Endothelial cell of umbilical vein (primary cell): ENCODE results near the gene FBXL13. TPM values are rescaled to one million over a fixed set of nuclear protein-coding genes. Genes with fewer than 3 reads are reported as not detected.

ENCODE experiments used
- BruUV-seq: library from RNA; stranded (reverse); fragments of 400-500 nt; replicated peaks from 2 replicates; lab custom pipeline; 2021; lab: Mats Ljungman, UMichigan
- CTCF ChIA-PET: fragments of 300-600, 350-600 bp; sonication (Branson Sonifier 250); formaldehyde crosslinking; loops from one replicate; lab custom pipeline; 2021; ENCODE audit warnings: antibody characterized with exemption, inconsistent platforms; lab: Charles Lee
- POLR2A ChIA-PET: fragments of 300-600, 350-600 bp; sonication (Branson Sonifier 250); formaldehyde crosslinking; loops from one replicate; lab custom pipeline; 2021; ENCODE audit warnings: antibody characterized with exemption, inconsistent platforms; lab: Charles Lee
- DNase-seq: peaks from one replicate; pipeline ENCODE4 v3.0.0-alpha.2; 2011; ENCODE audit warnings: low read depth, low spot score
- FAIRE-seq: peaks from 2 replicates; lab custom pipeline; 2011; peaks lifted over from hg19 to GRCh38; lab: Jason Lieb, UNC
- H2AFZ ChIP-seq: 2 replicates; pipeline ENCODE4 v1.6.0; 2012; ENCODE audit warnings: low read depth, low read length, control low read depth, inconsistent platforms
- H3K27ac ChIP-seq: 2 replicates; pipeline ENCODE4 v1.5.1; 2011; ENCODE audit warnings: low read depth, mild to moderate bottlenecking, control low read depth, low read length, moderate library complexity; ENCODE audit not compliant: insufficient read depth
- H3K27me3 ChIP-seq, 2 experiments: 2 replicates each; pipeline versions ENCODE4 v1.6.0 to v1.6.1; 2011; ENCODE audit warnings: low read length in 2 of 2, mixed read lengths in 1 of 2; ENCODE audit not compliant: control insufficient read depth in 2 of 2, insufficient read depth in 2 of 2
- H3K36me3 ChIP-seq, 2 experiments: 2 replicates in 1 of 2; 3 replicates in 1 of 2; pipeline ENCODE4 v1.5.1; 2011; ENCODE audit warnings: low read length in 2 of 2, mild to moderate bottlenecking in 1 of 2, moderate library complexity in 1 of 2; ENCODE audit not compliant: control insufficient read depth in 2 of 2, insufficient read depth in 2 of 2; ENCODE audit errors: extremely low read depth in 1 of 2
- H3K4me1 ChIP-seq: 3 replicates; pipeline ENCODE4 v1.5.1; 2011; ENCODE audit warnings: mild to moderate bottlenecking, low read length; ENCODE audit not compliant: control insufficient read depth, insufficient read depth; ENCODE audit errors: extremely low read depth
- H3K4me2 ChIP-seq: 2 replicates; pipeline ENCODE4 v1.6.1; 2011; ENCODE audit warnings: low read length, control low read depth, mixed read lengths; ENCODE audit not compliant: insufficient read depth
- H3K4me3 ChIP-seq, 3 experiments: fragments of 200-600 bp in 1 of 3; sonication (generic), shearing (Covaris generic) in 1 of 3; replicated peaks in 1 of 3; 2 replicates each; pipeline ENCODE4 v1.5.1; 2011 to 2016; ENCODE audit warnings: control low read depth in 3 of 3, low read length in 3 of 3, mild to moderate bottlenecking in 2 of 3, inconsistent platforms in 1 of 3, low read depth in 1 of 3, moderate library complexity in 1 of 3; ENCODE audit not compliant: insufficient read depth in 1 of 3
- H3K79me2 ChIP-seq: 2 replicates; pipeline ENCODE4 v1.6.0; 2012; ENCODE audit warnings: low read length, inconsistent platforms; ENCODE audit not compliant: control insufficient read depth, insufficient read depth
- H3K9ac ChIP-seq: replicated peaks from 2 replicates; pipeline ENCODE3; 2011; ENCODE audit warnings: low read length, control low read depth; ENCODE audit not compliant: insufficient read depth; ENCODE audit errors: extremely low read depth
- H3K9me1 ChIP-seq: replicated peaks from 3 replicates; pipeline ENCODE4 v1.6.0; 2011; ENCODE audit warnings: mild to moderate bottlenecking, low read length; ENCODE audit not compliant: control insufficient read depth, insufficient read depth; ENCODE audit errors: extremely low read depth
- H3K9me3 ChIP-seq: replicated peaks from 2 replicates; pipeline ENCODE4 v1.5.1; 2012; ENCODE audit warnings: low read length, inconsistent platforms; ENCODE audit not compliant: control insufficient read depth, insufficient read depth
- H4K20me1 ChIP-seq: replicated peaks from 2 replicates; pipeline ENCODE3; 2011; ENCODE audit warnings: mild to moderate bottlenecking, low read length; ENCODE audit not compliant: control insufficient read depth, insufficient read depth; ENCODE audit errors: extremely low read depth
- EZH2 ChIP-seq: IDR thresholded peaks from 2 replicates; pipeline ENCODE4 v1.6.1; 2012; ENCODE audit warnings: borderline replicate concordance, low read depth, mild to moderate bottlenecking, moderate library complexity, low read length, inconsistent platforms; ENCODE audit not compliant: severe bottlenecking
- FOS ChIP-seq: IDR thresholded peaks from 2 replicates; pipeline ENCODE4 v1.6.1; 2011; ENCODE audit warnings: mild to moderate bottlenecking, low read length, moderate library complexity, borderline replicate concordance; ENCODE audit not compliant: insufficient read depth
- GATA2 ChIP-seq: IDR thresholded peaks from 2 replicates; pipeline ENCODE4 v1.7.0; 2011; ENCODE audit warnings: low read depth, mild to moderate bottlenecking, moderate library complexity, mixed read lengths, low read length; ENCODE audit not compliant: insufficient read length, insufficient read depth
- JUN ChIP-seq: IDR thresholded peaks from 2 replicates; pipeline ENCODE4 v1.6.1; 2011; ENCODE audit warnings: borderline replicate concordance, low read depth; ENCODE audit not compliant: insufficient read length, insufficient read depth
- MYC ChIP-seq: IDR thresholded peaks from one replicate; pipeline ENCODE4 v1.6.1; 2011; ENCODE audit warnings: mild to moderate bottlenecking, low read depth, low read length
- POLR2A ChIP-seq: IDR thresholded peaks from 2 replicates; pipeline ENCODE4 v1.6.1; 2012; ENCODE audit warnings: low read depth, mild to moderate bottlenecking, control low read depth, low read length
- POLR2AphosphoS5 ChIP-seq: IDR thresholded peaks from 2 replicates; pipeline ENCODE4 v1.6.1; 2012; ENCODE audit warnings: low read depth, mild to moderate bottlenecking, control low read depth, low read length, moderate library complexity; ENCODE audit not compliant: insufficient read depth
- dilution Hi-C: fragments of 300-500 bp; cut with MboI; formaldehyde crosslinking; loops from one replicate; pipeline ENCODE4 v1.15.0; 2019; ENCODE audit warnings: low sequenced_read_pairs; ENCODE audit not compliant: extremely low pct_ligation_motif_present
- intact Hi-C: fragments of 100-400 bp; cut with micrococcal nuclease; formaldehyde crosslinking; loops from one replicate; pipeline ENCODE4 v1.10.0; 2022
- polyA plus RNA-seq, 4 experiments: library from polyadenylated mRNA; depleted of rRNA in 3 of 4; stranded (reverse) in 3 of 4; unstranded in 1 of 4; fragments of >200 nt; gene quantifications; 2 replicates each; pipeline versions ENCODE4 v1.2.1 to v1.2.3, GENCODE V29; 2011 to 2012; ENCODE audit warnings: missing spikeins in 1 of 4
- total RNA-seq: library from RNA; stranded (reverse); gene quantifications from 2 replicates; pipeline ENCODE4 v1.2.3, GENCODE V29; 2021
- TF ChIP-seq, protein P1 (sequence below), 2 donors: IDR thresholded peaks; 1 replicate in 1 of 2; 2 replicates in 1 of 2; pipeline ENCODE4 v1.5.1; 2011; ENCODE audit warnings: low read length in 2 of 2, mild to moderate bottlenecking in 2 of 2, moderate library complexity in 2 of 2, control low read depth in 1 of 2, inconsistent platforms in 1 of 2, low read depth in 1 of 2; ENCODE audit not compliant: insufficient read depth in 1 of 2; ENCODE audit errors: extremely low read depth in 1 of 2
- TF ChIP-seq, protein P2 (sequence below): IDR thresholded peaks from 2 replicates; pipeline ENCODE4 v1.6.1; 2011; ENCODE audit not compliant: insufficient read depth, insufficient read length

The FBXL13 gene
- total and polyA plus RNA-seq, 2 donors (not counting 3 experiments of a cell fraction or from before 2014, with no cell fraction given) = 3.9 to 4.6 TPM

- CTCF ChIA-PET = interaction anchor here (0.9 to 5.1 kb wide), 8 partner anchors 16 to 191 kb away, joined by 3 to 62 read pairs (median 6); no protein-coding TSS in a partner anchor
- no peak overlapping the region for H2AFZ ChIP-seq
- dilution Hi-C loops = no loop called here
- TSS peak; percentile 35 for BruUV-seq
- peak overlapping the region; percentile 98 for H3K27ac ChIP-seq
- H4K20me1 ChIP-seq = no peaks in the 10 kb centered on the region
- TF ChIP-seq, protein P1, sequence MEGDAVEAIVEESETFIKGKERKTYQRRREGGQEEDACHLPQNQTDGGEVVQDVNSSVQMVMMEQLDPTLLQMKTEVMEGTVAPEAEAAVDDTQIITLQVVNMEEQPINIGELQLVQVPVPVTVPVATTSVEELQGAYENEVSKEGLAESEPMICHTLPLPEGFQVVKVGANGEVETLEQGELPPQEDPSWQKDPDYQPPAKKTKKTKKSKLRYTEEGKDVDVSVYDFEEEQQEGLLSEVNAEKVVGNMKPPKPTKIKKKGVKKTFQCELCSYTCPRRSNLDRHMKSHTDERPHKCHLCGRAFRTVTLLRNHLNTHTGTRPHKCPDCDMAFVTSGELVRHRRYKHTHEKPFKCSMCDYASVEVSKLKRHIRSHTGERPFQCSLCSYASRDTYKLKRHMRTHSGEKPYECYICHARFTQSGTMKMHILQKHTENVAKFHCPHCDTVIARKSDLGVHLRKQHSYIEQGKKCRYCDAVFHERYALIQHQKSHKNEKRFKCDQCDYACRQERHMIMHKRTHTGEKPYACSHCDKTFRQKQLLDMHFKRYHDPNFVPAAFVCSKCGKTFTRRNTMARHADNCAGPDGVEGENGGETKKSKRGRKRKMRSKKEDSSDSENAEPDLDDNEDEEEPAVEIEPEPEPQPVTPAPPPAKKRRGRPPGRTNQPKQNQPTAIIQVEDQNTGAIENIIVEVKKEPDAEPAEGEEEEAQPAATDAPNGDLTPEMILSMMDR (IDR thresholded peaks at IDR 0.05; ENCODE audit: extremely low read depth in 1 of 2, insufficient read depth in 1 of 2, low read depth in 1 of 2, low read length in 2 of 2) = no peak
- peak; percentile 94 for TF ChIP-seq JUN
- peak; percentile 87 for TF ChIP-seq POLR2AphosphoS5
- peak; percentile 94 for TF ChIP-seq FOS
- TF ChIP-seq POLR2A = peak; percentile 23
- no peak for TF ChIP-seq EZH2
- TF ChIP-seq MYC = no peak
- TF ChIP-seq GATA2 = peak; percentile 63
- TF ChIP-seq, protein P2, sequence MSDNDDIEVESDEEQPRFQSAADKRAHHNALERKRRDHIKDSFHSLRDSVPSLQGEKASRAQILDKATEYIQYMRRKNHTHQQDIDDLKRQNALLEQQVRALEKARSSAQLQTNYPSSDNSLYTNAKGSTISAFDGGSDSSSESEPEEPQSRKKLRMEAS = no peak
- H3K9me3 ChIP-seq = no peaks in the 10 kb centered on the region
- no peak overlapping the region for H3K4me3 ChIP-seq
- H3K36me3 ChIP-seq = no peaks in the 10 kb centered on the region
- FAIRE-seq = peak; percentile 91
- intact Hi-C loops = loop anchor here (1.0 to 2.0 kb wide), 2 partner anchors 99 to 115 kb away; no protein-coding TSS in a partner anchor
- no peaks in the 10 kb centered on the region for H3K9me1 ChIP-seq
- peak; percentile 96 for DNase-seq
- peak overlapping the region; percentile 95 for H3K9ac ChIP-seq
- H3K79me2 ChIP-seq = no peaks in the 10 kb centered on the region
- peaks cover 59% of the 10 kb centered on the region for H3K4me1 ChIP-seq
- H3K27me3 ChIP-seq = no peaks in the 10 kb centered on the region
- POLR2A ChIA-PET = interaction anchor here (0.5 to 0.8 kb wide), 3 partner anchors 97 to 257 kb away, joined by 3 to 4 read pairs (median 3); no protein-coding TSS in a partner anchor
- H3K4me2 ChIP-seq = peak overlapping the region; percentile 43
Observed at GRCh38 chr7:102874166-102874829, 200.3 kb downstream of the FBXL13 start.
